ENCODE measurements around the gene ARHGAP20.

- TF ChIP-seq CTCF (IDR thresholded peaks at IDR 0.05; ENCODE audit: low read length) (no peak), EZH2 (optimal IDR thresholded peaks at IDR 0.05; ENCODE audit: low read depth, low read length) (no peak), EZH2phosphoT487 (IDR thresholded peaks at IDR 0.05; ENCODE audit: low read length) (no peak)
Measured at GRCh38 chr11:110629594-110629993, 82.6 kb downstream of the ARHGAP20 start.
